Kidney epithelial cell (primary cell): ENCODE measurements around the gene PDE8A. TPM values are rescaled to one million over a fixed set of nuclear protein-coding genes. Genes with fewer than 3 reads are reported as not detected.

Experiments used
- DNase-seq: peaks from one replicate; pipeline ENCODE4 v3.0.0-alpha.2; 2010; ENCODE audit warnings: low read depth
- H3K27me3 ChIP-seq: 2 replicates; pipeline ENCODE4 v1.6.0; 2011; ENCODE audit warnings: low read length; ENCODE audit not compliant: control insufficient read depth, insufficient read depth
- H3K36me3 ChIP-seq: 2 replicates; pipeline ENCODE4 v1.5.1; 2011; ENCODE audit warnings: low read length; ENCODE audit not compliant: control insufficient read depth, insufficient read depth
- H3K4me3 ChIP-seq: 2 replicates; pipeline ENCODE4 v1.5.1; 2011; ENCODE audit warnings: low read depth, mild to moderate bottlenecking, control low read depth, low read length
- CTCF ChIP-seq: IDR thresholded peaks from 2 replicates; pipeline ENCODE4 v1.5.1; 2011; ENCODE audit warnings: mild to moderate bottlenecking, moderate library complexity, low read length, control low read depth, inconsistent platforms; ENCODE audit not compliant: insufficient read depth, poor library complexity, severe bottlenecking
- total RNA-seq: library from RNA; depleted of rRNA; stranded (reverse); fragments of >200 nt; gene quantifications from 2 replicates; pipeline ENCODE4 v1.2.3, GENCODE V29; 2015

The PDE8A gene
- total RNA-seq, 1 donor from 2014 or later: 31.5 TPM

- no peak for TF ChIP-seq CTCF
- H3K4me3 ChIP-seq: no peak overlapping the region
- DNase-seq: no peak
- no peaks in the 10 kb centered on the region for H3K36me3 ChIP-seq
- no peaks in the 10 kb centered on the region for H3K27me3 ChIP-seq
These were observed 50.4 kb downstream of the PDE8A start for GRCh38 chr15:85031944-85032558.

GRCh38 chr15:85033148-85033547 lies 51.5 kb downstream of the PDE8A start:
- no peak for DNase-seq
- Histone ChIP-seq H3K27me3 (no peaks in the 10 kb centered on the region), H3K36me3 (no peaks in the 10 kb centered on the region), H3K4me3 (no peak overlapping the region)
- TF ChIP-seq CTCF: no peak

- Histone ChIP-seq H3K4me3 (no peak overlapping the region), H3K27me3 (no peaks in the 10 kb centered on the region), H3K36me3 (no peaks in the 10 kb centered on the region)
- DNase-seq: no peak
- no peak for TF ChIP-seq CTCF
These were observed 52.6 kb downstream of the PDE8A start for GRCh38 chr15:85034276-85034675.

GRCh38 chr15:85035980-85036379 lies 54.3 kb downstream of the PDE8A start:
- no peaks in the 10 kb centered on the region for H3K36me3 ChIP-seq
- no peak for TF ChIP-seq CTCF
- DNase-seq: no peak
- H3K4me3 ChIP-seq: no peak overlapping the region
- no peaks in the 10 kb centered on the region for H3K27me3 ChIP-seq

- no peak for DNase-seq
- TF ChIP-seq CTCF: no peak
- H3K27me3 ChIP-seq: no peaks in the 10 kb centered on the region
- H3K4me3 ChIP-seq: no peak overlapping the region
- H3K36me3 ChIP-seq: no peaks in the 10 kb centered on the region
These were observed 55.1 kb downstream of the PDE8A start for GRCh38 chr15:85036716-85037115.

GRCh38 chr15:85037641-85038040 lies 56.0 kb downstream of the PDE8A start:
- Histone ChIP-seq H3K36me3 (no peaks in the 10 kb centered on the region), H3K4me3 (no peak overlapping the region), H3K27me3 (no peaks in the 10 kb centered on the region)
- TF ChIP-seq CTCF: no peak
- no peak for DNase-seq
